Measurements from ENCODE around the gene KDM4B.
A peak's percentile ranks its signal among the peaks of the same experiment; 100 is the strongest.

KDM4B gene

DNA sequence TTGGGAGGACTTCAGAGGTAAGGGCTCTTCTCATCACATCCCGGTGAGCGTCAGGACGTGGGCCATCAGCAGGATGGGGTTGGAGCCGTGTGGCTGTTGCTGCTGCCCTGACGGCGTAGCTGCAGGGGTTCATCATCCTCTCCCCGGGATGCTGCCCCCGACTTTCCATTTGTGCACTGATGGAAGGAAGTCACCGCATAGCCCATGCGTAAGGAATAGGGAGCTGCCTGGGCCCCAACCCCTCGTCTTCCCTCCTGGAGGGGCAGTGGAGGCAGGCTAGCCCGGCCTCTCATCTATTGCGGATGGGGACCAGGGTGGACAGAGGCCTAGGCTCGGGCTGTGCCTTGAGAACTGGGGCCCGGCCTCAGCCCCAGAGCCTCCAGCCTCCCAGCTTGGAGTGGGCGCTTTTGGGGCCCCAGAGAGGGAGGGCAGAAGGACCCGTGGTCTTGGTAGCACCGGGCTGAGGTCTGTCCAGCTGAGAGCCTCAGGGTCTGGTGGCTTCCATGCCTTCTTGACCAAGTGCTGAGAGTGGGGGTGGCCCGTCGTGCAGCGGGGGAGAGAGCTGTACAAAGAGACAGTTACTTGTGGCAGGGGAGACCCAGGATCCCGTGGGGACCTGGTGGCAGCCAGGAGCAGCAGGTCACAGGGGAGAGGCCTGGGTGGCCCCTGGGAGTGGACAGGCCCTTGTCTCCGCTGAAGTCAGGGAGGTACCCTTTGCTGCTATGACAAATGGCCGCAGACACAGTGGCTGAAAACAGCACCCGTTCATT is 44.0 kb downstream of the KDM4B start:
- DNase-seq (ENCODE audit: low read depth in 2 of 2) = no peak
- TF ChIP-seq, protein P1, sequence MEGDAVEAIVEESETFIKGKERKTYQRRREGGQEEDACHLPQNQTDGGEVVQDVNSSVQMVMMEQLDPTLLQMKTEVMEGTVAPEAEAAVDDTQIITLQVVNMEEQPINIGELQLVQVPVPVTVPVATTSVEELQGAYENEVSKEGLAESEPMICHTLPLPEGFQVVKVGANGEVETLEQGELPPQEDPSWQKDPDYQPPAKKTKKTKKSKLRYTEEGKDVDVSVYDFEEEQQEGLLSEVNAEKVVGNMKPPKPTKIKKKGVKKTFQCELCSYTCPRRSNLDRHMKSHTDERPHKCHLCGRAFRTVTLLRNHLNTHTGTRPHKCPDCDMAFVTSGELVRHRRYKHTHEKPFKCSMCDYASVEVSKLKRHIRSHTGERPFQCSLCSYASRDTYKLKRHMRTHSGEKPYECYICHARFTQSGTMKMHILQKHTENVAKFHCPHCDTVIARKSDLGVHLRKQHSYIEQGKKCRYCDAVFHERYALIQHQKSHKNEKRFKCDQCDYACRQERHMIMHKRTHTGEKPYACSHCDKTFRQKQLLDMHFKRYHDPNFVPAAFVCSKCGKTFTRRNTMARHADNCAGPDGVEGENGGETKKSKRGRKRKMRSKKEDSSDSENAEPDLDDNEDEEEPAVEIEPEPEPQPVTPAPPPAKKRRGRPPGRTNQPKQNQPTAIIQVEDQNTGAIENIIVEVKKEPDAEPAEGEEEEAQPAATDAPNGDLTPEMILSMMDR (IDR thresholded peaks at IDR 0.05; ENCODE audit: low read depth, low read length) = no peak
- no peak overlapping the region for H3K4me3 ChIP-seq (replicated peaks in 1 of 2; ENCODE audit: low read depth in 2 of 2, low read length in 2 of 2)

DNA sequence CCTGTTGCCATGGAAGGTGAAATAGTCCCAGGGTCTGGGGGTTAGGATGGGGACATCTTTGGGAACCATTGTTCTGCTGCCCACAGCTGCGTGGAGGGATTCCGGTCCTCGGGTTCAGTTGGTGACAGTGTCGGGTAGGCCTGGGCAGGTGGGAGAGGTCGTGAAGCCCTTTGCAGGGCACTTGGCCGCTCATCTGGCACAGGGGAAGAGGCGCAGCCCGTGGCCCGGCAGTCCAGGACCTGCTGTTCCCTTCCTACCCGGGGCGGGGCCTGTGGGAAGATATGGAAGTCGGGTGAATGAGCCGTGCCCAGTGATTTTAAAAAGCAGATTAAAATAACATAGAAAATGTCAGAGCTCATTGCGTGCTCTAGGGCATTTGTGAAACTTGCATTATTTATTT is 44.8 kb downstream of the KDM4B start:
- H3K4me3 ChIP-seq (replicated peaks in 1 of 2; ENCODE audit: low read depth in 2 of 2, low read length in 2 of 2) = no peak overlapping the region
- TF ChIP-seq, protein P1 (IDR thresholded peaks at IDR 0.05; ENCODE audit: low read depth, low read length) = no peak
- no peak for DNase-seq (ENCODE audit: low read depth in 2 of 2)

DNA sequence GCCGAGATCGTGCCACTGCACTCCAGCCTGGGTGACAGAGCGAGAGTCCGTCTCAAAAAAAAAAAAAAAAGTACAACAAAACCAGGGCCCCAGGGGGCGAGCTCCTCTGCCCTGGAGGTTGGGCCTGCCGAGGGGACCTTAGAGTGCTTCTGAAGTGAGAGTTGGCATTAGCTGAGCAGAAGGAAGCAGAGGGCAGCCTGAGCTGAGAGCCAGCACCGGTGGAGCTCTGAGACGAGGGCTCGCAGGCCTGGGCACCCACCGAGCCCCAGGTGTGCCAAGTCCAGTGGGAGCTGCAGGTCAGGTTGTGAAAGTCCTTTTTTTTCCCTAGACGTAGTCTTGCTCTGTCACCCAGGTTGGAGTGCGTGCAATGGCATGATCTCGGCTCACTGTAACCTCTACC is 46.0 kb downstream of the KDM4B start:
- DNase-seq (ENCODE audit: low read depth in 2 of 2) = no peak
- no peak overlapping the region for H3K4me3 ChIP-seq (replicated peaks in 1 of 2; ENCODE audit: low read depth in 2 of 2, low read length in 2 of 2)
- TF ChIP-seq, protein P1 (IDR thresholded peaks at IDR 0.05; ENCODE audit: low read depth, low read length) = no peak

DNA sequence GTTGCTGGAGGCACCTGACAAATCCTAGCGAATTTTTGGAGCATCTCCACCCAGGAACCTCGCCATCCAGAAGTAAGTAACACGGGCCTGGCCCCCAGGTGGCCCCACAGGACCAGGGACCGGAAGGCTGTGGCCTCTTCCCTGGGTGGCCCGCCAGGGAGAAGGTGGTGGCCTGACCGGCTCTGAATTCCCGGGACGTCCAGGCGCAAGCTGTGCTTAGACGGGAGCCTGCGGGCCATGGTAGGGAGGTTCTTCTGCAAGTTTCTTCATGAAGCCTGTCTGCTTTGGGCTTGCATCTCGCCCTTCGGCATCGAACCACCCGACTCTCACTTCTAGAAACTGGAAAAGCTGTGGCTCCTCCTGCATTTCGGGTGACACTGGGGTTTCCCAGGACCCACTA is 47.4 kb downstream of the KDM4B start:
- H3K4me3 ChIP-seq (replicated peaks in 1 of 2; ENCODE audit: low read depth in 2 of 2, low read length in 2 of 2) = no peak overlapping the region
- TF ChIP-seq, protein P1 (IDR thresholded peaks at IDR 0.05; ENCODE audit: low read depth, low read length) = no peak
- no peak for DNase-seq (ENCODE audit: low read depth in 2 of 2)

DNA sequence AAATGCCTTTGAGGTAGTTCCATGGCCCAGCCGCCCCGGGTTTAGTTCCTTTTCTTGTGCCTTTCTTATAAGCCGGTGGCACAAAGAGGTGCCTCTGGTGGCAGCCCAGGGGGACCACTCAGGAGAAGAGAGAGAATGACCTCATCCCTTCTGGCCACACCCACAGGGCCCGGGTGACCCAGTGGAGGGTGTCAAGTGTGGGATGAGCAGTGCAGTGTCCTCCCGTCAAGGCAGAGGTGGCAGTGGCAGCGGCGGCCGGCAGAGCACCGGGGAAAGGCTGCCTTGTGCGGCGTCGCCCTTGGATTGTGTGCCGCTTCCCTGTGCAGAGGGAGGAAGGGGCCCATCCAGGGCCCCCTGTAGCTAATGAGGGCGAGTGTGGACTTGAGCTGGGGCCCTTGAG is 47.9 kb downstream of the KDM4B start:
- TF ChIP-seq, protein P1 (IDR thresholded peaks at IDR 0.05; ENCODE audit: low read depth, low read length) = no peak
- no peak overlapping the region for H3K4me3 ChIP-seq (replicated peaks in 1 of 2; ENCODE audit: low read depth in 2 of 2, low read length in 2 of 2)
- no peak for DNase-seq (ENCODE audit: low read depth in 2 of 2)

DNA sequence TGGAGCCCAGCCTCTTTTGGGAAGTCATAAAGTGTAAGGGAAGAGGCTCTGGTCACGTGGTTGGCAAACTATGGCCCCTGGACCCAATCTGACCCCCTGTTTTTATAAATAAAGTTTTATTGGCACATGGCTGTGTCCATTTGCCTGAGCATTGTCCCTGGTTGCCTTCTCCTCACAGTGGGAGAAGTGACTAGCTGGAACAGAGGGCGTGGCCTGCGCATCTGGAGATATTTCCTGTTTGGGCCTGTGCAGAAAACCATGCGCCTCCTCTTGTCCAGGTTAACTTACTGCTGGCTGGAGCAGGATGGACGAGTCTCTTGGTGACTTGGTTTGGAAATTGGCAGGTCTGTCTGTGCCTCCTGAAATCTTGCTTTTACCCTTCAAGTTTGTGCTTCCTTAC is 48.3 kb downstream of the KDM4B start:
- TF ChIP-seq, protein P1 (IDR thresholded peaks at IDR 0.05; ENCODE audit: low read depth, low read length) = no peak
- peak; percentile 14 to 38 for DNase-seq (ENCODE audit: low read depth in 2 of 2)
- no peak overlapping the region for H3K4me3 ChIP-seq (replicated peaks in 1 of 2; ENCODE audit: low read depth in 2 of 2, low read length in 2 of 2)

Data from cardiac fibroblast (primary cell).